MV-4-11 (cell line): Measurements from ENCODE around the gene STK32A.

ENCODE experiments used
- DNase-seq: peaks from one replicate; lab custom pipeline; 2025; lab: John Stamatoyannopoulos, UW

The STK32A gene

DNA sequence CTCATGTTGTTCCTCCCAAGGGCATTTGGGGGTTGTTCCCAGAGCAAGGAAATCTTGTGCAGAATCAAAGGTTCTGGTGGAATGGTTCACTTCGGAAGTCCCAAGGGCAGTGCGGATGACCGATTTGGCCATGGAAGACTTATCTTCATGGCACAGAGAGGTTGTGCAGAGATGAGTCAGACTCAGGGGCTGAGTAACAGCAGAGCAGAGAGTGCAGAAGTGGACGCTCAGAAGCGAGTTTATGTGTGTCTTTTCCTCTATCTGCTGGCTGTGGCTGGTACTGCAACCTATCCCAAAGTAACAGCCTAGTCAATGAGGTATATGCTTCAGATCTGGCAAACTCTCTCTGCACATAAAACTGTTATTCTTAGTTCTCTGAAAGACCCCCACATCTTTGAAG lies 157.0 kb downstream of the STK32A start:
- peak; percentile 74 for DNase-seq

DNA sequence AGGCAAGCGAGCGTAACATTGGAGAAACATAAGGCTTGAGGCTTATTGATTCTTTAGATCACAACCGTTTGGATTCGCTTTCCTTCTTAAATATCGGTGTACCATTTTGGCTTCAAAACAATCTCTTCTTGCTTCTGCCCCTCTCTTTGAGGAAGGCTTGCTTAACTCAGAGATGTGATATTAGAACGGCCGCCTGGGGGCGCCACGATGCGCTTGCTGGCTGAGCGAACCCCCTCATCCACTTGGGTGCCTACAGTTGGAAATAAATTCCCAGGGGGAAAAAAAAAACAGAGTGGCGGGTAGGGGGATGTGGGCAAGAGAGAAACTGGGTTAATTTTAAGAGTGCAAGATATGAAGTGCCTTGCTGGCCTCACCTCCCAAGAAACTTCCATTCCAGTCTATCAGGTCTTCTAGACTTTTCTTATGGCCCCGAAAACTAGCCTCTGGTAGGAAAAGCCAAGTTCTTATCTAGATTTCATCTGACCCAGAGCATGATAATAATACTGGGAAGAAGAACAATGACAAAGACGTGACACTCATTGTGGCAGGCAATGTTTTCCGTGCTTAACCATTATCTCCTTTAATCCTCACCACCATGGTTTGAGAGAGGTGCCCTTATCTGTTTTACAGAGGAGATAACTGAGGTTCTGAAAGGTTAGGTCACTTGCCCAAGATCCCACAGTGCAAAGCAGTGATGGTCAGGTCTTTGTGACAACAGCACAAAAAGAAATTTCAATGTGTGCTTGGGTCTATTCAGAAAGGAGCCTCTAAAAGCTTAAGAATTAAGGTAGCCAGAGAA lies 159.2 kb downstream of the STK32A start:
- no peak for DNase-seq

DNA sequence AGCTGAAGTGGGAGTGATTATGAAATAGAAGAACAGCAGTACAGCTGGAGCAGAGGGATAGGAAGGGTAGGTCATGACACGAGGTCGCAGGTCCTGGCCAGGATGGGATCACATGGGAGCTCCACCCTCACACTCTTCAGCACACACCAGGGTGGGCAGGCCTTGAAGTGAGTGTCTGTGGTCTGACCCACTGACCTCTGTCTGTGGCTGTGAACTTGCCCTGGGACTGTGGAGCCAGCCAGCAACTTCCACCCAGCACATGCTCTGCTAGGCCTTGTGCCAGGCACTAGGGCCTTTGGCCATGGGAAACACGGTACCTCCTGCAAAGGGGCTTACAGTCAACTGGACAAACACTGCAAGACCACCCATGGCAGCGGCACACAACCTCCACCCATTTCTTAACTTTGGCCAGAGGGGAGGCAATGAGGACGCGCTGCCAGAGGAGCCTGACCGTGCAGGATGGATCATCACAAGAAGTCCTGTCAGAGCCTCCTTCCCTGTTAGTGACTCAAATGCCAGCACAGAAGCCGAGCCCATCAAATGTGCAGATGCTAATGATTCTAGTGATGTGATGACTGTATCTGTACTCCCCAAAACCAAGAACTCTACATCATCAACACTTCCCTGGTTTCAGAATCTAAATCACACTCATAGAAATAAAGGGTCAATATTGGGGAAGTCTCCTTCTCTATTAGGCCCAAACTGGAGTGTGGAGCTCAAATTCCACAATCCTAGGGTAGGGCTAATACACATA lies 161.4 kb downstream of the STK32A start:
- peak; percentile 75 for DNase-seq

DNA sequence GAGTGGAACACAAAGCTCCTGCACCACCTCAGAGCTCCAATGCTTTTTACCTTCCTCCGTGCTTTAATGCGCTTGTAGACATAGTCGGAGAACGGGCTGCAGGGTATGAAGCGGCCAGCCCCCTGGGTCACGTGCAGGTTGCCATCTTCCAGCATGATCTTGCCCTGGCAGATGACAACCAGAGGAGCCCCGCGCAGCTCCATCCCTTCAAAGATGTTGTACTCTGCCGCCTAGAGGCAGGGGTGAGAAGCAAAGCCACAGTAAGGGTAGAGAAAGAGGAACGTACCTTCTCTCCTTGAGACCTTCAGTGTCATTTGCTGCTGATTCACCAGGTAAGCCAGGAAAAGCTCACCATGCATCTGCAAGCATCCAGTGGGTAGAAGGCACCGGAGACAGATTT lies 162.8 kb downstream of the STK32A start:
- peak; percentile 17 for DNase-seq

DNA sequence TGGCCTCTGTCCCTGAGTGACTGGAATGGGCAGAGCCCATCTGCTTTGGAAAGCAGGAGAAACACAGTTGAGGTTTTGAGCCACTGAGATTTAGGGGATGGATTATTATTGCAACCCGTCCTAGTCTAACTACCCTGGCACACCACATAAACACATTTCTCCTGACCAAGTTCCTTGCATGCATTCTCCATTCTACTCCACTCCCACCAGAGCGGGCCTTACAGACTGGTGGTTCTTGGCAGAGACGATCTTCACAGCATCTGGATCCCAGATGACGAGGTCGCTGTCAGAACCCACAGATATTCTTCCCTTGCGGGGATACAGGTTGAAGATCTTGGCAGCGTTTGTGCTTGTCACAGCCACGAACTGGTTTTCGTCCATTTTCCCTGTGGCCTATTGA lies 164.0 kb downstream of the STK32A start:
- DNase-seq = no peak

DNA sequence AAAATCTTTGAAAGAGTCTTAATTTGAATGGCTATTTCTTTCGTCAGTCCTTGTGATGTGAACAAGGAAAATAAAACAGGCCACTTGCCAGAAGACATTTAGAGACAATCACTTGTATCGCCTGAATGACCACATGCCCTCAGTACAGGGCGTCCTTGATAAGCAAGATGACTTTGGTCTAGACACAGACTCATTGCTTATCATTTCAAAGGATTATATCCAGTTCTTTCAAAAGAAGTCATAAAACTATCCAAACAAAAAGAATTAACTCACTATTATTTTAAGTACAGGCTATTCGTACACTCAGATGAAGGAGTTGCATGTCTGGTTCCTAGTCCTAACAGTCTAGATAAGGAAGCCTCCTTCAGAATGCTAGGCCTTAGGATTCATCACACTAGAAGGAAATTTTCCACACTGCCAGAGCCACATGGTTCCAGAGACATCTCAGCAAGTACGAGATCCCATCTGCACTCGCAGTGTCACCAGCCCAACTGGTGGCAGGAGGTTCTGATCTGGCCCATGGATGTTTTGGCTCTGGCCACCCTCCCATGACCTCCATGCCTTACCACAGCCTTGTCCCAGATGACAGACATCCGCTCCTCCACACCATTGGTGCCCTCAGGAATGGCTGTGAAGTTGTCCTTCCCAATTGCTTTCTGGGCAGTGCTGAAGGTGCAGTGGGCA lies 165.4 kb downstream of the STK32A start:
- no peak for DNase-seq

DNA sequence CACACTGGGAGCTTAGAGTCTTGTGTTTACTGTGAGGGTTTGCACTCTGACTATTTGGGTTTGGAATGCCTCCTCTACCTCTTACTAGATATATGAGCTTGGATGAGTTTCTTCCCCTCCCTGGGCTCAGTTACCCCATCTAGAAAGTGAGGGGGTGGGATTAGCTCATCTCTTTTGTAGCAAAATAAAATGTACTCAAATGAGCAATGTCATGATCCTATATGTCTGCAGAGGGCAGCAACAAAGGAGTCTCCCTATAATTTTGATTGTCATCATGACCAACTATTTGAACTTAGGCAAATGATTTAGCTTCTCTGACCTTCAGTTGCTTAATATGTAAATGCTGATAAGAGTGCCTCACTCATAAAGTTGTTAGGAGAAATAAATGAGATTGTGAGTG lies 166.1 kb downstream of the STK32A start:
- peak; percentile 3 for DNase-seq

DNA sequence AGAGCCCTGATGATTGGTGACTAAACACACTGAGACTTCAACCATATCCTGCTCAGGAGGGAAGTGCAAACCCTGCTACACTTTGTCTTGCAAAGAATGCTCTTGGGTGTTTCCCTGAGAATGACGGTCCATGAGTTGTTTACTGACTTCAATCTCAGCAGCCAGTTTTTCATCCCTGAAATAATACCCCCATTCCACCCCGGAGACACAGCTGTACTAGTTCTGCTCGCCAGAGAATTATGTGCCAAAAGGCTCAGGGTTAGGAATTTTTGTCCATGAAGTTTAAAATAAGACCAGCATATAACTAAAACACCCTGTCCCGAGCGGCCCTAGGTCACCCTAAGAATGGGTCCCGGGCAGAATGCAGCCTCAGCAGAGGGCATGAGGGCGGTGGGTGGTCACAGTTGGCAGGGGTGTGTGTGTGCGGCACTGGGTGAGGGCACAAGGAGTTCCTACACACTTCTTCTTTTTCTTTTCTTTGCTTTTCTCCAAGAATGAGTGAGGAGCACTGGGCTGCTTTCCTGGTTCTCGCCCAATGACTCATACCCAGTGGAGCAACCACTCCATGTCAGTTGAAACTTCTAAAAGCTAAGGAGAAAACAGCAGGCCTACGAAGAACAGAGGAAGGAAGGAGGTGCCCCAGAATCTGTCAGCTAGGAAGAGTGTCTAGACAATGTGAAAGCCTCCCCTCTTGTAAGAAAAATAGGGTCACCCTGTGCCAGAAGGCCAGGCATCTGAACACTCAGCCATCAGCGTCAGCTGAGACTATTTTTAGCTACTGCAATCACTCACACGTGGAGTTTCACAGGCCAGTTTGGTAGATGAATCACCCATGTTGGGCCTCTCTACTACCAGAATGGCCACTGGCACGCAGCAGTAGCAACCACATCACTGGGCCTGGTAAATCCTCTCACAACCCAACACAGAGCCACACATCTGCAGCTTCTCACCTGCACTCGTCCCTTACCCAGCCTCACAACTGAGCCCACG lies 169.1 kb downstream of the STK32A start:
- DNase-seq = peak; percentile 98

DNA sequence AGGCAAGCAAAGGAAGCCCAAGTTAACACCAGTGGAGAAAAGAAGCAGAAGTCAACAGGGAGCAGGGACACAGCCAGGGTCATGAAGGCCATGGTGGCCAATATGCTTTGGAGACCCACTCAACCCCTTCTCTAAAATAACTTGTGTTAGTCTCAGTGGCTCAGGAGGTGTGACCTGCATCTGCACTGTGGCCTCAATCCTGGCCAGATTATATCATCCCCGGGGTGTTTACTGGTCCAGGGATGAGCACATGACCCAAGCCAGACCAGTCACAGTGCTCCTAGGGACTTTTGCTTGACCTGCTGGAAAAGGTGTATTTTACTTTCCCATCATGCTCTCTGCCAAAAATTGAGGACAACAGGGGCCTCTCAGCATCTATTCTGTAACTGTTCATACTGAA lies 169.9 kb downstream of the STK32A start:
- DNase-seq = no peak

DNA sequence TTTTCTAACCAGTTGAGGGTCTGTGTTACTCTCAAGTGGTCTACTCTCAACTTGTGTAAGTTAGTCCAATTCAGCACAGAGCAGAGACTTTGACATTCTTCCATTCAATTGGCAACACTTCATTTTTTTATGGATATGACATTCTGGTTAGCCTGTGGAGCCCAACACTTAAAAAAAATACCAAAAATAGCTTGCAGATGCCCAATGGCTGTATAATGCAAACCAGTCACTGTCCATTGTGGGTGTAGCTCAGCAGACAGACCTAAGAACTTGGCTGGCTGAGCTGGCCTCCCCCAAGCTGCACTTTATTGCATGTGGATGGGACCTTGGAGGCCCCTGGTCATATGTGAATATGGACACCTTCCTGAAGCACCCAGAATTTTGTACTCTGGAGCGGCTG lies 171.8 kb downstream of the STK32A start:
- DNase-seq = no peak

DNA sequence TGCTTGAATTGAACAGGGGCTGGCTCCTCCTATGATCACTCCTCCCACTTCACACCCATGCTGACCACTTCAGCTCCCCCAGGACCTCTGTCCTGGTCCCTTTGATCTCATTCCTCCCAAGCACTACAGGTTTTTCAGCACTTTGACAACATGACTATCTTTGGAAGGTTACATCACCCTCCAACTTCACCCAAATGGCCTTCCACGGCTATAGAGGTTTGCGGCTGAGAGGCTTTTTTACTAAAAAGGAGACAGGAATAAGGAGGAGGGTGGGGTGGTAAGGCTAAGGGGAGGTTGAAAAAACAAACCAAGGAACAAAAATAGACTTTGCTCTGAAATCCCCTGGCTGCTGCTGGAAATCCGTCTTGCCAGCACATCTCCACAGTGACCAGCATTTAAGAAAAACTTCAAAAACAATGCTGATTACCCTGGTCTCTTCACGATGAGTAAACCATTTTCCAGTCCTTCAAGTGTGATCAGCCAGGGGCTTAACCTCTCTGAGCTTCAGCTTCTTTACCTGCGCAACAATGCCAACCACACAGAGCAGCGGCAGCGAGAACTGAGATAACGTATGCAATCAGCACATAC lies 172.4 kb downstream of the STK32A start:
- peak; percentile 56 for DNase-seq

DNA sequence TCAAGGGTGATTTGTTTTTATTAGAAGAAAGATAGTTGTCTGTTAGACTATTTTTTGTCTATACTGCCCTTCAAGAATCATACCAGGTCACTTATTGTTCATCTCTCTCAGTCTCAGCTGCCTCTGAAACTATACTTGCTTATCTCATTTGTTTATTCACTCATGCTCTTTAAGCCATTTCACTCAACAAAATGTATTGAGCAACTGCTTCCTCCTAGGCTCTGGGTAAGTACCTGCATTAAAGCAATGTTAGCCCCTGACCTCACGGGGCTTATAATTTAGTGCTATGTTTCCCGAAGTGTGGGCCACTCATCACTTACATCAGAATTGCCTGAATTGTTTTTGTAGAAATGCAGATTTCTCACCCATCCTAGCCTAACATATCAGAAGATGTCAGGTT lies 174.2 kb downstream of the STK32A start:
- no peak for DNase-seq

DNA sequence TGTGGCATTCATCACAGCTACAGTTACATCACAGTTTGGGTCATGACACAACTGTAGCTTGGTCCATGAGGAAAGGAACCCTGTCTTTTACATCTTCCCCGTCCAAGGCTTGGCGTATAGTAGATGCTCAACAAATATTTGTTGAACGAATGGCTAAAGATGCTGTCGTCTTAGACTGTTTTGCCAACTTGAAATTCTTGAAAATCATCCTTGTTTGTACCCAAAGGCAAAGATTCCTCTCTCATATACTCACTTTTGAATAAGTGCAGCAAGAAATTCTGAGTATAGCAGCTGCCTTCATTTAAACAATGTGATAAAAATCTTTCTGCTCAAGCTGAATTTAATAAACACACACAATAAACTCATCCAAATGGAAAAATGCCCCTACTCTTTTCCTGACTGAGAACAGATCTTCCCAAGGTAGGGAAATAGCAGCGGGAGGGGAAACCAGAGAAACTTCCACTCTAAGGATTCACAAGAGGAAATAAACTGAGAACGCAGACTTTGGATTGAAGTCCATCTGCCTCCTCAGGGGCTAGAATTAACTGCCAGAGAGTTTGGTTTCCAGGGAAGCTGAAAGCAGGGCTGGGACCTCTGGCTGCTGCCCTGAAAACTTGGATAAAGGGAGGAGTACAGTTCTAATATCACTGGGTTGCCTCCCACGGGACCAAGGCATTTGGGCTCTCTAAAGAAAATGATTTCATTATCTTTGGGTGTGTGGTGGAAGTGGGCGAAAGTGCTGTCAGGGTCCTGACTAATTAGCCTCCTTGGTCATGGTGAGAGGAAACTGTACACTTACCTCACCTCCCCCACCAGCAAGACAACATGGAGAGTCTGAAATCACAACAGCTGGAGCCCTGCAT lies 175.9 kb downstream of the STK32A start:
- no peak for DNase-seq

DNA sequence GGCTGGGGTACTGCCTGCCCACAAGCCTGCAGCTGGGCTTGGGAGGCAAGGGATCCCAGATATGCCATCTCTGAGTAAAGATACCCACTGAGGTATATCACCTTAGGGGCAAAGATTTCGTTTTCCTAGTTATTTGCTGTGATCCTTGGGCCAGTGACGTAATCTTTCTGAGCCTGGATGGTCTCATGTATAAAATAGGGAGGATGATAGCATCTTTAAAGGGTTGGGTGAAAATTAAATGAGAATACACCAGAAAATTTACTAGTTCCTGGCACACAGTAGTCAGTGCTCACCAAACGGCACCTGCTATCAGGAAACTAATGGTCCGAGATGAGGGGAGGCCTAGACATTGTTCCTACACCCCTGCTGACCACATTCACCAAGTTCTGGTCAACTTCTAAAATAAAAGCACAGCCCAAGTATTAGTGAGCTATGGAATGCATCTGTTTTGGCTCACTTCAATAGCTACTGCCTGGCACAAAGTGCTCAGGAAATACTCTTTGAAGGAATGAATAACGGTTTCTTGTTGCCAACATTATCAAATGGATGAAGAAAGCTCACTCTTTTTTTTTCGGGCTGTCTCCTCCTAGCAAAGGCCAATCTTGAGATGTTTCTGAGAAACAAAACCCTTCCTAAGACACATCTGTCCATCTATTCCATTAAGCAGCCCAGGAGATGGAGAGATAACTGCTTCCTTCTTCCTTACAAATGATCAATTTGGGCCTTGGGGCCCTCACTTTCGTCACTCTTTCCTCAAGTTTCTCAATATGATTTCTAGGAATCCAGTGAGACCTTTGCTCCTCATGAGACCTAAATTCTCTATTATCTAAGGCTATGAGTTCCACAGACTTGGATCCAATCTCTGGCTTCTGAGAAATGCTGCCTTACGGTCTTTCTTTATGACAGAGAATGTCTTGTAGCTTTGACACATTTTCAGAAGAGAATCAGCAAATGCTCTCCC lies 176.8 kb downstream of the STK32A start:
- peak; percentile 5 for DNase-seq

DNA sequence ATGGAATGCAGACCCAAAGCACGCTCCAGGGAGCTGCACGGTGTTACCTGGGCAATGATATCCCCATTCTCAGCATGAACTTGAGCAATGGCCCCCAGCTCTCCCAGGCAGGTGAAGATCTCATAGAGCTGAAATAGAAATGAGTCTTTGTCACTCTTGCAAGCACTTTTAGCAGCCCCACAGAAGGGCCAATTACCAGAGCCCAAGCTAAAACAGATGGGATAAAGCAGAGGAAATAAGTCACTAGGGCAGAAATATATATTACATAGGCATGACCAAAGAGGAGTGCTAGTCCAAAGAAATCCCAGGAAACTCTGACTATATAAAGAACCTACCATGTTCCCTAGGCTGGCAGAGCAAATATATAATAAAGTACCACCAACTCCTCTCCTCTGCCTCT lies 177.7 kb downstream of the STK32A start:
- DNase-seq = no peak

DNA sequence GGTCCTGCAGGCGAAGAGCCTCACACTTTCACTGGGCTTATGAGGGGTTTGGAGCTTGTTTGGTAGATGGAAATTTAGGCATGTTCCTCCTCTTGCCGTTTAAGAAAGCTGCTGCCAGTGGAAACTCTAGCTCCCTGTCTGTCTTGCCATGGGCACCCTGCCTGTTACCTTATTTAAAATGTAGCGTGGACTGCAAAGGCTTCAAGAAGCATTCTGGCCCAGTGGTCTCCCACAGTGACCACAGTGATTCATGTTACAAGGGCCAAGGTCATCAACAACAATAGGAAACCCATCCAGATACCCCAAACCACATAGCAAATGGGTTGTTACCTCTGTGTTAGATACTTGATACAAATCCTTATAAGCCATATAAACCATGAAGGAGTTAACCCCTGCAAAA lies 178.4 kb downstream of the STK32A start:
- no peak for DNase-seq

DNA sequence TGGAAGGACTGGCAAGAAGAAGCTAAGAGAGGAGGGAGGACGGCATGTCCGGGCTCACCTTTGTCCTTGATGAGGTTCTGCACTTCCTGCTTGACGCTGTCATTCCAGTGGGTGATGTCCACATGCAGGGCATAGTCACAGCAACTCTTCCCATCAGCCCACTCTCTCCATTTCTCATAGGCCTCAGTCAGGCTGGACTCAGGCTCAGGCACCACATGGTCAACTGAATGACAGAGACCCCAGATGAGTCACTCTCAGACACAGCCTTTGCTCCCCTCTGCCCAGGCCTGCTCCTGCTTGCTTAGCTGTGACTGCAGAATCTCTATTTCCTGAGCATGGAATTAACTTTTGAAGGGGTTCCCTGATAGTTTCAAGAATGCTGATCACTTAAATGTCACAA lies 180.8 kb downstream of the STK32A start:
- no peak for DNase-seq

DNA sequence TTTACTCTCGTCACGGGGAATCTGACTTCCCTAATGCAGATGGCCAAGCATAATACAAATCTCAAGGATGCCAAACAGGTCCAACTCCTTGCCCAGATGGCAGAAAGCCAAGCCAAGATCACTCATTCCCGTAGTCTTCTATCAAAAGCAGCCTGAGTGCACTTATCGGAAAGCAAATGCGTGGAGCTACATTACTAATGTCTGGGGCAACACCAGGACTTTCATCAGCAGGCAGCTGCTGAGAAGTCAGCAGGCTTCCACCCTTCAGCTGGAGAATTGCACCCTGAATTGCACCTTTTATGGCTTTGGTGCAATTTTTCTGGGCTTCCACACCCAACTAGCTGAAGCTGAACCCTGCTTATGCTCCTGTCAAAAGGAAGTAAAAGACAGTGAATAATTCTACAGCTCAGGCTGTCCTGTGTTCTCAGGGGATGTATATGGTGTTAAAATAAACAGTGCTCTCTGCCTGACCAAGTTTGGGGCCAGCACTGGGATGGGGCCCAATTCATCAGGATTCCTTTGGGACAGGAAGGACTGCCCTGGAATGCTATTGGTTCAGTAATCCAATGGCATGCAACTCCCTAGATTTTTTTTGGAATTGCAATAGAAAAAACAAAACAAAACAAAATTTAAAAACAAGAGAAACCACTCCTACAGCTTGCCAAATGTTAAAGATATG lies 182.4 kb downstream of the STK32A start:
- no peak for DNase-seq

DNA sequence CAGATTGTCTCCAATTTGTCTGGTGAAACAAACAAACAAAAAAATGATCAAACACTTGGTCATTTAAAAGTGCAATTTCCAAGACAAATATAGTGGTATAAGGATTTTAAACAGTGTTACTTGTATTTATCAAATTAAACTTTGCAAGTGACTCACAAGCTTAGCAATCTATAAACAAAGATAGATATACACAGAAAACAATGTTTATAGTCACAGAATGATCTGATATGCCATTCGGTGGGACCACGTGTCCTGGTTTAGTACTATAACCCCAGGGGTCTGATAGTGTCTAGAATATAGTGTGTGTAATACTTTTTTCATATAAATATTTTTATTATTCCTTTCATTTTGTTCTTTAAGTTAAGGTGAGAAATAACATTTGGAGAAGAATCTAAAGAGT lies 183.8 kb downstream of the STK32A start:
- no peak for DNase-seq
